ENCODE data around the gene BCAS1. TPM values are rescaled to one million over a fixed set of nuclear protein-coding genes. Genes with fewer than 3 reads are reported as not detected.
"Not testable (repeated sequence)": the region's sequence is repeated elsewhere in the genome, so short reads cannot be mapped to it uniquely, and the experiment has no call there.

Gene BCAS1
- total RNA-seq, 1 experiment from 2014 or later = 0.07 TPM

DNA sequence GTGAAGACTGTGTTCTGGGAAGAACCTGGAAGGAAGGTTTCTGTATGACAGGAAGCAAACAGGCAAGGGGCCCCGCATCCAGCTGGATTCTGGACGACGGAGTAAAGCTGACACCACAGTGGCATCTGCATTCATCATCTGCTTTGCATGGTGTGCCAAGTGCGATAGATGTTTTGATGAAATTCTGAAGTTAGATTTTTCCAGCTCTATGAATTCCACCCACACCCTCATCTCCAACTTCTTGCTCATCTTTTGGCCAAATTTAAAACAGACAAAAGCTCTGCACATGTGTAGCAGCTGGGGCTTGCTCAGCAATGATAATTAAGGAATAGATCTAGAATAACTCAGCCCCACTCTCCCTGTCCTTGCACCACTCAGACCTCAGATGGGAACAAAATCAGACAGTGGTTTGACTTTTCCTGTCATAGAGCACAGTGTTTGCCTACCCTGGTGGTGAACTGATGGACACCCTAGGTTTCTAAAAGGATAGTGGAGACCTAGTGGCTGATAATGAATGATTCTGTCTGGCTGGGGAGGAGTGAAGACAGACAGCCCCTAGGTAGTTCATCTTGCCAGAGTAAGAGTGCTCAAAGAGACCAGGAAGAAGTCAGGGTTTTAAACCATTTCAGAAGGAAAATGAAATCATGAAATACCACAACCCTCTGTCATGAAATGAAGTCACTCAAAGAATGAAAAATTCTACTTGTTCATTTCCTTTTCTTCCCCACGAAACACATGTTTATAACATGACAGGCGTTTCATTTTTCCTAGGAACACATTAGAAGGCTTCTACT, 85.8 kb downstream of the BCAS1 start:
- DNase-seq (ENCODE audit: low spot score) = no peak

DNA sequence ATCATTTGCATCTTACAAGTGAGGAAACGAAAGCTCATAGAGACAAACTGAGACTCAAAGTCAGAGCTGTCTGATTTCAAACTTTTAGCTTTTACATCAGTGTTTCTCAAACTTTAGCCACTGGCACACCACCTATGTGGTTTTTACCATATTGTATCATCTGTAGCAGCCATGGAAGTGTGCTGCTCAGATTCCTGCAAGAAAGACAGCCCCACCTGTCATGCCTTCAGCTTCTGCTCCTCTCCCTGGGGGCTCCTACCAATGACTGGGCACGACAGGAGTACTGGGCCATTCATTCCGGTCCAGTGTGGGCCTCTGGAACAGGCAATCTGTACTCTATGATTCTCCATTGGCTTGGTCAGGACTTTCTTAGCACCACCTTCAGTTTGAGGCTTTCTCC, 87.0 kb downstream of the BCAS1 start:
- no peak for DNase-seq (ENCODE audit: low spot score)

DNA sequence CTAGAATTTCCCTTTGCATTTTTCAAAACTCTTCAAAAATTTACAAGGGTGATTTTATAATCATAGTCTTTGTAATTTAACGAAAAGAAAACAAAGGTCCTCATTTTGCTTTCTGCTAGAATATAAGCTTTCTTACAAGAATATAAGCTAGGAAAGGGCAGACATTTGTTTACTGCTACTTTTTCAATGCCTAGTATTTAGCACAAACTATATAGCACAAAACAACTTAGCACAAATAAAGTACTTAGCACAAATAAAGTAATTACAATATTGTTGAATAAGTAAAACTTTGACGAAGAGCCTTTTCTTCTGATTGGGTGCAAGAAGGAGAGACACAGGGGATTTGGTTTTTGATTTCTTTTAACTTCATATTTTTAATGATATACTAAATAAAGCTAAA, 87.8 kb downstream of the BCAS1 start:
- no peak for DNase-seq (ENCODE audit: low spot score)

DNA sequence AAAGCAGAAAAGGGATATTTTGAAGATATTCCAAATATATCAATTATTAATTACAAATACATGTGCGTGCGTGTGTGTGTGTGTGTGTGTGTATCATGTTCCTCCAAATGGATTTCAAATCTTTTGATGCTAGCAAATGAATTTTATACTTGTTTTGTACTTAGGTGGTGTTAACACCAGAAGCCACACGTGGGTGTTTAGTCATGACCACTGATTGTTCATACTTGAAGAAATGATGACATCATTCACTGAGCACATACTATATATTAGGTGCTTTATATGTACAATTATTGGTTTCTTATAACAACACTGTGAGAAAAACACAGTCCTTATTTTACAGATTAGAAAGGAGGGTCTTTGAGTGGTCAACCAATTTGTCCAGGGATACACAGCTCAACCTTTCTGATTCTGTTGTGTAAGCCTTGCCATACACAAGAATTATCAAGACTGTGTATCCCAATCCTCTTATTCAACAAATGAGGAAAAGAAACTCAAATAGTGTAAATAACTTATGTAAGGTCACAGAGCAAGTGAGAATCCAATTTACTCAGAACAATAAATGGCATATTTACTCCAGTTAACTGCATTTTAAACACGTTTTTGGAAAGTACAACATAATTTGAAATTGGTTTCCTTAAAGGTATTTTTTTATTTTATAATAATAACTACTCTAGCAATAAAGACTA, 88.5 kb downstream of the BCAS1 start:
- no peak for DNase-seq (ENCODE audit: low spot score)

- no peak for DNase-seq (ENCODE audit: low spot score)
Measured at GRCh38 chr20:53981130-53981529, 89.3 kb downstream of the BCAS1 start.

DNA sequence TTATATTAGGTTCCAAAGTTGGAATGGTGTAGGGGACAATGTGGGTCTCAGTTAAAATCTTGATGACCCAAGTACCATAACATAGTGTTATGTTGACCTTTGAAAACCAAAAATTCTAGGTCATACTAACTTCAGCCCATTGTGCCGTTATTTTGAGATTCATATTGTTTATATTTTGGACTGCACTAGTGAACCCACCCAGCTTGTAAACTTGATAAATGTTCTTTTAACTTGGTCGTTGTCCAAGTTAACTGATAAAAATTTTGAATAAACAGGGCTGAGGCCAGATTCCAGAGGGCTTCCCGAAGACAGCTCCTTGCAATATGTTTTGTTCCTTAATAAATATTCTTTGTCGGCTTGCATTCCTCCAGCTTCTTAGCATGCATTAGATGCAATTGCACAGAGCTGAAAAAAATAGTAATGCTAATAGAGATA, 90.3 kb downstream of the BCAS1 start:
- no peak for DNase-seq (ENCODE audit: low spot score)

GRCh38 chr20:53978497-53978896, 91.9 kb downstream of the BCAS1 start:
- DNase-seq (ENCODE audit: low spot score) = no peak

DNA sequence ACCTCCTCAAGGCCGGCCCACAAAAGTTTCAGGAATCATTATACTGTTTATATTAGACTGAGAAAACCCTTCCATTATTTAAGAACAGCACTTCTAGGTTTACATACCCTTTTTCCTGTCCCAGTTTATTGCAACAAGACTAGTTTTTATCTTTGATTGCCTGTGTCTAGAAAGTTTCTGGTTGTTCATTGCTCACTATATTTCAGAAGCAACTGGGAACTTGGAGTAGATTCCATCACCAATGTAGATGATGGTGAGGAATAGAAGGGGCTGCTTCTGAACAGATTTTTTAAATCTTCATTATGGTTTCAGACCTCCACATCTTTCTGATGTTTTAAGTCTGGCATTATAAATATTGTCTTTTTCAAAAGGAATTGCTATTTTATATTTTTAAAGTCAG, 93.0 kb downstream of the BCAS1 start:
- DNase-seq (ENCODE audit: low spot score) = no peak

DNA sequence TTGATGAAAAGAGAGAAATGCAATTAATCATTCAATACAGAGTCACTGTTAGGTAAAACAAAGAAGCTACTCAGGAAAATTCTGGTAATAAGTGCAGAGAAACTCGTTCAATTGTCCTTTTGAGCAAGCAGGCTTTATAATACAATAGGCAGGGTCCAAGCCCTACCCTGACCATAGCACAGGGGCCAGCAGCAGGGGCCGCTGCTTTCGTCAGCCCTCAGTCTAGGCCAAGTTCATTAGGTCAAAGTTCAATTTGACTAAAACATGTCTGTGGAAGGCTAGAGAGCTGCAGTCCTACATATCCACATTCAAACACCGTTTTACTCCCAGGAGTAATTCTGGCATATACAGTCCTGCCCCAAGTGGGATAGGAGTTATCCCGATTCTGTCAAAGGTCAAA, 94.6 kb downstream of the BCAS1 start:
- no peak for DNase-seq (ENCODE audit: low spot score)

DNA sequence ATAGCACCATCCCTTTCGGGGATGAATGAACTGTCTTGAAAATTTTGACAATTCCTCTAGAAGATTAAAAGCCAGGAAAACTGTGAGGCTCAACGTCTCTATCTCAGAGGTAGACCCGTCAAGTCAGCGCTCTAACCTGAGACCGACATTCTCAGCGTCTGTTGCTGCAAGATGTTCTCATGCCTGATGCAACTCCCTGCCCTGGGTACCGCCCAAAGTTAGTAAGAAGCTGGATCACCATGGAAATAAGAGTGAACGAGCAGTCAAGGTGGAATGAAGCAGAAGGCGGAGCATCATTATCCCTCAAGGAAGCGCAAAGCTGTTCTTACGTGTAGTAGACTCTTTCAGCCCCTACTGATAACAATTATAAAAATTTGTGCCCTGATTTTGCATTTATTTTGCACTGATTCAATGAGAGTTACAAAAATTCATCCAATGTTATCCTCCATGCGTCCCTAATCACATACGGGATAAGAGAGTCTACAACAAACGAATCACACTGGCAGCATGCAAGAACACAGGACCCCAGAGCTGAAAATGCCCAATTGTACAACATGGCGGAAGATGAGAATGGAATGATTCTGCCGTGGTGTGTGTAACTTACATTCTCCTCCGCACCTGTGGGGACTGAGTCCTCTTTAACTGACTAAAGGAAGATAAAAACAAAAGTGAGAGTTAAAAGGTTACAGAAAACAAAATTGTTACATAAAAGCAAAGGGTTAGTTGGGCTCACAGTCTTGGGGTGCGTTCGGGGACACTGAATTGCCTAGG, 95.4 kb downstream of the BCAS1 start:
- no peak for DNase-seq (ENCODE audit: low spot score)

DNA sequence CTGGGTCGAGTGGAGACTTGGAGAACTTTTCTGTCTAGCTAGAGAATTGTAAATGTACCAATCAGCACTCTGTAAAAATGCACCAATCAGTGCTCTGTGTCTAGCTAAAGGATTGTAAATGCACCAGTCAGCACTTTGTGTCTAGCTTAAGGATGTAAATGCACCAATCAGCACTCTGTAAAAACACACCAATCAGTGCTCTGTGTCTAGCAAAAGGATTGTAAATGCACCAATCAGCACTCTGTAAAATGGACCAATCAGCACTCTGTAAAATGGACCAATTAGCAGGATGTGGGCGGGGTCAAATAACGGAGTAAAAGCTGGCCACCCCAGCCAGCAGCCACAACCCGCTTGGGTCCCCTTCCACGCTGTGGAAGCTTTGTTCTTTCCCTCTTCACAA, 96.5 kb downstream of the BCAS1 start:
- DNase-seq (ENCODE audit: low spot score) = not testable (repeated sequence)

DNA sequence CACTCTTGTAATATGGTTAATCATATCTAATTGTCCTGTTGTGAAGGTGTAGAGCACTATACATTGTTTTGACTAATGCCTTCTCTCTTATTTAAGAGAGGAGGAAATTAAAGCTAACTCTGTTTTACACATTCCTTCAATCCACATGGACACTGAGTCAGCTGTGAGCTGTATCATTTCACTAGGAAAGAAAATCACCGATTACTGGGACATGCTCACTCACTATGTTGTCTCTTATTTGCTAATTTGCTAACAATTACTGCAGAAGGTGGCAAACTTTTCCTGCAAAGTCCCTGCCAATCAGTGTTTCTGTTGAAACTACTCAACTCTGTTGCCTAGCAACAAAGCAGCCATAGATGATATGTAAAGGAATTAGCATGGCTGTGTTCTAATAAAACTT, 98.2 kb downstream of the BCAS1 start:
- DNase-seq (ENCODE audit: low spot score) = no peak

GRCh38 chr20:53971096-53971683, 99.2 kb downstream of the BCAS1 start:
- DNase-seq (ENCODE audit: low spot score) = no peak

DNA sequence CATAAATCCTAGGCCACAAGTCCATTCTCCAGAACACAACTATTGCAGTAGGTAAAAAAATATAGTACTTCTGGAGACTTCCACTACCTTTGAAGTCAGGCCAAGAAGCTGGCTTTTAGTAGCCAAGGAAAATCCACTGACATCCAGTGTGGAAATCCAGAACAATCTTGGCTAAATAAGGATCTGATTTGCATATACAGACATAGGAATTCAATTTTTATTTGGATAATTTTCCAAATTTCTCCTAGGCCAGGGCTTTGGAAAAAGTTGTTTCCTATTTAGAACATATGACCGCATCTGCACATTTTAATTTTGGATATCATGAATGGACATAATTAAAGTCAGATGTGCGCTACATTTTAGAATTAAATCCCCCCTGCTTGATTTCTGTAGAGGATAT, 100.2 kb downstream of the BCAS1 start:
- DNase-seq (ENCODE audit: low spot score) = no peak

GRCh38 chr20:53967527-53967926, 102.9 kb downstream of the BCAS1 start:
- DNase-seq (ENCODE audit: low spot score) = no peak

- no peak for DNase-seq (ENCODE audit: low spot score)
Measured at GRCh38 chr20:53966774-53967398, 103.5 kb downstream of the BCAS1 start.

- no peak for DNase-seq (ENCODE audit: low spot score)
Measured at GRCh38 chr20:53964501-53965253, 105.7 kb downstream of the BCAS1 start.

GRCh38 chr20:53964067-53964466, 106.3 kb downstream of the BCAS1 start:
- DNase-seq (ENCODE audit: low spot score) = no peak

GRCh38 chr20:53963635-53964034, 106.8 kb downstream of the BCAS1 start:
- DNase-seq (ENCODE audit: low spot score) = no peak

GRCh38 chr20:53962388-53962787, 108.0 kb downstream of the BCAS1 start:
- no peak for DNase-seq (ENCODE audit: low spot score)

DNA sequence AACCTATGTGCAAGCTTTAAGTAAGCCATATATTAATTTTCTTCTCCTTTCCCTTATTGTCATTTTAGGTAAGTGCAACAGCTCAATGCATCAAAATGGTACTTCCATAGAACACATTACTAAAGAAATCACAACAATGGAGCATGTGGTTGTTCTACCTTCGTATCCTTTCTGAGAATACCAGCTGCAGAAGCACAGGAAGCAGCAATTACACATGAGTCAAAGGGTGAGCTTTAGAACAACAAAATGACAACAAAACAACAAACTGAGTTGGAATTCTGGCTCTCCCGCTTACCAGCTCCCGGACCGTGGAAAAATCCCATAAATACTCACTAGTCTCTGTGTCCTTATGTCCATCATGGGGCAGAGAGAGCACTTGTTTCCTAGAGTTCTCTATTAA, 108.9 kb downstream of the BCAS1 start:
- DNase-seq (ENCODE audit: low spot score) = no peak
